HepG2 (cell line): ENCODE measurements around the gene ACOT8. TPM values are rescaled to one million over a fixed set of nuclear protein-coding genes. Genes with fewer than 3 reads are reported as not detected.

Experiments used
- KLF16 ChIP-seq, 2 experiments: sonication (generic) in 1 of 2; formaldehyde crosslinking in 1 of 2; IDR thresholded peaks; 2 replicates each; pipeline versions ENCODE4 v1.6.1 to v1.8.0; 2016 to 2023; ENCODE audit warnings: missing genetic modification reagents in 2 of 2, missing compliant biosample characterization in 1 of 2
- MIXL1 ChIP-seq: IDR thresholded peaks from 2 replicates; pipeline ENCODE4 v1.6.1; 2016
- NFE2 ChIP-seq: sonication (generic); formaldehyde crosslinking; IDR thresholded peaks from 2 replicates; pipeline ENCODE4 v1.4.0; 2020; ENCODE audit warnings: missing genetic modification reagents
- NPAS2 ChIP-seq: sonication (generic); formaldehyde crosslinking; IDR thresholded peaks from 2 replicates; pipeline ENCODE4 v1.8.0; 2022; ENCODE audit warnings: mild to moderate bottlenecking, missing genetic modification reagents, borderline replicate concordance
- PATZ1 ChIP-seq: sonication (generic); formaldehyde crosslinking; IDR thresholded peaks from 2 replicates; pipeline ENCODE4 v1.4.0; 2020; ENCODE audit warnings: missing genetic modification reagents
- POLR2A ChIP-seq, 2 experiments: IDR thresholded peaks; 2 replicates each; pipeline ENCODE4 v1.6.1; 2011; ENCODE audit warnings: low read depth in 2 of 2, low read length in 2 of 2, mild to moderate bottlenecking in 1 of 2, moderate library complexity in 1 of 2; ENCODE audit not compliant: insufficient read depth in 1 of 2
- SUZ12 ChIP-seq: fragments of 150-350 bp; IDR thresholded peaks from 2 replicates; pipeline ENCODE4 v1.6.1; 2014; ENCODE audit warnings: low read depth, low read length
- TRIM24 ChIP-seq: sonication (generic); formaldehyde crosslinking; IDR thresholded peaks from 2 replicates; pipeline ENCODE4 v1.8.0; 2022; ENCODE audit warnings: mild to moderate bottlenecking, missing genetic modification reagents
- ZNF124 ChIP-seq: sonication (generic); formaldehyde crosslinking; IDR thresholded peaks from 2 replicates; pipeline ENCODE4 v1.4.0; 2020; ENCODE audit warnings: missing genetic modification reagents
- ZNF337 ChIP-seq: sonication (generic); formaldehyde crosslinking; IDR thresholded peaks from 2 replicates; pipeline ENCODE4 v1.5.1; 2020; ENCODE audit warnings: missing genetic modification reagents, low read depth, mild to moderate bottlenecking, borderline replicate concordance
- ZNF468 ChIP-seq: sonication (generic); formaldehyde crosslinking; IDR thresholded peaks from 2 replicates; pipeline ENCODE4 v1.8.0; 2022; ENCODE audit warnings: mild to moderate bottlenecking, moderate library complexity, missing genetic modification reagents
- ZNF646 ChIP-seq: sonication (generic); formaldehyde crosslinking; IDR thresholded peaks from 2 replicates; pipeline ENCODE4 v1.9.0; 2021; ENCODE audit warnings: mild to moderate bottlenecking, missing genetic modification reagents
- ZNF773 ChIP-seq: sonication (generic); formaldehyde crosslinking; IDR thresholded peaks from 2 replicates; pipeline ENCODE4 v1.4.0; 2020; ENCODE audit warnings: missing genetic modification reagents, borderline replicate concordance
- ZNF780A ChIP-seq: sonication (generic); formaldehyde crosslinking; IDR thresholded peaks from 2 replicates; pipeline ENCODE4 v1.8.0; 2022; ENCODE audit warnings: mild to moderate bottlenecking, missing genetic modification reagents, moderate library complexity
- ZUFSP ChIP-seq: sonication (generic); formaldehyde crosslinking; IDR thresholded peaks from 2 replicates; pipeline ENCODE4 v1.9.0; 2021; ENCODE audit warnings: missing genetic modification reagents, mild to moderate bottlenecking, borderline replicate concordance
- polyA plus RNA-seq, 8 experiments: library from polyadenylated mRNA; depleted of rRNA in 3 of 8; stranded (reverse) in 7 of 8; unstranded in 1 of 8; fragments of >200 nt; fragmentation: Illumina TruSeq in 4 of 8; extraction: Trizol in 4 of 8; gene quantifications; 2 replicates each; pipeline versions ENCODE4 v1.2.1 to v1.2.3, GENCODE V29; 2011 to 2016; ENCODE audit warnings: low read depth in 4 of 8, missing spikeins in 1 of 8, mixed read lengths in 1 of 8; ENCODE audit not compliant: insufficient read depth in 1 of 8
- total RNA-seq, 5 experiments: library from RNA; depleted of rRNA; stranded (reverse); fragments of >200 nt; fragmentation: Illumina TruSeq; extraction: Trizol; gene quantifications; 2 replicates each; pipeline ENCODE4 v1.2.3, GENCODE V29; 2016; ENCODE audit warnings: low read depth in 1 of 5
- TF ChIP-seq, protein P1 (sequence below): sonication (generic); formaldehyde crosslinking; IDR thresholded peaks from 2 replicates; pipeline ENCODE4 v1.5.0; 2020; ENCODE audit warnings: mild to moderate bottlenecking, missing genetic modification reagents, borderline replicate concordance

ACOT8 gene
- total and polyA plus RNA-seq, 2 of the 13 experiments (the other 11 are each of a cell fraction or from before 2014, with no cell fraction given) = 31.4 to 45.5 TPM

DNA sequence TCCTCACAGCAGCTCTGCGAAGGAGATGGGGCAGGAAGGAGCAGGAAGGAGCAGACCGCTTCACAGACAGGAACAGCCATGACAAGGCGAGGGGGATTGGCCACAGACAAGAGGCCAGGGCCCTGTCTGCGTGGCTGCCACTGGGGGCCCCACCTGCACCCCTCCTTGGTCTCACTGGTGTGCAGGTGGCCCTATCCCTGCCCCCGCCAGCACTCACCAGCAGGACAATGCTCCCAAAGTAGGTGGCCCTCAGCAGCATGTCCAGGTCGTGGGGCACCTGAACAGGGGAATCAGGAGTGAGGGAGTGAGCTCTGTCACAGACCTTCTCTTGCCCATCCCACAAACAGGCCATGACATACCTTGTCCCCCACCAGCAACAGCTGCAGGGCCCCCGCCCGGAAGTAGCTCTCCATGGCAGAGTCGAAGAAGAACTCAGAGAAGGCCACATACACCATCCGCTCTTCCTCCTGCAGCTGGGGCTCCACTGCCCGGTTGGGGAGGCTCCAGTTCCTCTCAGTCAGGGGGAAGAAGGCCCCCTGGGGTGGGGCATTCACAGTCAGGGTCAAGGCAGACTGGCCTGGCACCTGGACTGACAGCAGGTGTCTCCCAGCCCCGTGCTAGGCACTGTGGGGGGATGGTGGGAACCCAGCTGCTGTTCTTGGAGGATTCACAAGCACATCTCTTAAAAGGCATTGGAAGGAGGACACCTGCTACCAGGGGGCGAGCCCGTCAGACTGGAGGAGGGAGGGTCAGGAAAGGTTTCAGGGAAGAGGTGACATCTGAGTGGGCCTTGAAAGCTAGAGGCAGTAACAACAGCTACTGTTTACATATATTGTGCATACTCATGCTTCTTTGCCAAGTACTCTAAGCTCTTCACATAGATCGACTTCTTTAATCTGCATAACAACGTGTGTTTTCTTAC is 47.7 kb upstream of the ACOT8 start (continued):
- TF ChIP-seq ZNF646 (CRISPR knock-in tag) (no peak), ZNF773 (CRISPR knock-in tag) (no peak), SUZ12 (no peak), NFE2 (CRISPR knock-in tag) (no peak), MIXL1 (CRISPR knock-in tag) (no peak), NPAS2 (CRISPR knock-in tag) (no peak), ZUFSP (CRISPR knock-in tag) (no peak), POLR2A (IDR thresholded peaks at IDR 0.05; ENCODE audit: insufficient read depth in 1 of 2, low read depth in 2 of 2, low read length in 2 of 2) (peak in 1 of 2 experiments; percentile 34; a peak in 2 of 4 replicates), TRIM24 (no peak), ZNF337 (CRISPR knock-in tag) (no peak), ZNF124 (CRISPR knock-in tag) (no peak), KLF16 (CRISPR knock-in tag; IDR thresholded peaks at IDR 0.05) (0 out of 4 replicates have a peak, but pooled peaks of 1 of the 2 experiments have one; percentile 32), ZNF780A (0 out of 2 replicates have a peak, but pooled peaks have one; percentile 27), PATZ1 (CRISPR knock-in tag) (no peak; the same call in 1 of the 2 replicates), ZNF468 (CRISPR knock-in tag) (no peak)
- TF ChIP-seq, protein P1, sequence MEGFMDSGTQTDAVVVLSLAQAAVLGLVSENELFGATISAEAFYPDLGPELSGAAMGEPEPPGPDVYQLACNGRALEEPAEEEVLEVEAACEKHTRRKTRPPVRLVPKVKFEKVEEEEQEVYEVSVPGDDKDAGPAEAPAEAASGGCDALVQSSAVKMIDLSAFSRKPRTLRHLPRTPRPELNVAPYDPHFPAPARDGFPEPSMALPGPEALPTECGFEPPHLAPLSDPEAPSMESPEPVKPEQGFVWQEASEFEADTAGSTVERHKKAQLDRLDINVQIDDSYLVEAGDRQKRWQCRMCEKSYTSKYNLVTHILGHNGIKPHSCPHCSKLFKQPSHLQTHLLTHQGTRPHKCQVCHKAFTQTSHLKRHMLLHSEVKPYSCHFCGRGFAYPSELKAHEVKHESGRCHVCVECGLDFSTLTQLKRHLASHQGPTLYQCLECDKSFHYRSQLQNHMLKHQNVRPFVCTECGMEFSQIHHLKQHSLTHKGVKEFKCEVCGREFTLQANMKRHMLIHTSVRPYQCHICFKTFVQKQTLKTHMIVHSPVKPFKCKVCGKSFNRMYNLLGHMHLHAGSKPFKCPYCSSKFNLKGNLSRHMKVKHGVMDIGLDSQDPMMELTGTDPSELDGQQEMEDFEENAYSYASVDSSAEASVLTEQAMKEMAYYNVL = 0 out of 2 replicates have a peak, but pooled peaks have one; percentile 18
